NCI-H2171 treated with DMSO at 0.1 percent for 48 hours (cell line): ENCODE results near the gene FBXO2.

Experiments
- DNase-seq: peaks from one replicate; lab custom pipeline; 2025; lab: John Stamatoyannopoulos, UW

FBXO2 gene

GRCh38 chr1:11653101-11653860 lies 948 bp downstream of the FBXO2 start:
- DNase-seq: no peak

GRCh38 chr1:11652203-11652780 lies 1.9 kb downstream of the FBXO2 start:
- DNase-seq: no peak

DNA sequence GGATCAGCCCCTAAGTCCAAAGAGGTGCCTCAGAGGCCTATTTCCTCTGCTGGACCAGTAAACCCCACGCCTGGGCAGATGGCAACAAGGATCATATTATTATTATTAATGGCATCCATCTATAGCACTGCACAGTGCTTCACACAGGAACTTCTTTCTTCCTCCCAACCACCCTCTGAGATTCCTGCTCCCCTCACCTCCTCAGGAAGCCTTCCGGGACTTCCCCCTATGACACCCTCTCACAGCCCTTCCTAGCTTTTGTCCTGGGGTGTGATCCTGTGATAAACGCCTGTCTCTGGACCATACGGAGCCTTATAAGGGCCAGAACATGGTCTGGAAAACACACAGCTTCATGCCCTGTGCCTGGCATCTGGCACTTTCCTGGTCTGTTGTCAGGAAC lies 3.2 kb downstream of the FBXO2 start:
- DNase-seq: no peak

DNA sequence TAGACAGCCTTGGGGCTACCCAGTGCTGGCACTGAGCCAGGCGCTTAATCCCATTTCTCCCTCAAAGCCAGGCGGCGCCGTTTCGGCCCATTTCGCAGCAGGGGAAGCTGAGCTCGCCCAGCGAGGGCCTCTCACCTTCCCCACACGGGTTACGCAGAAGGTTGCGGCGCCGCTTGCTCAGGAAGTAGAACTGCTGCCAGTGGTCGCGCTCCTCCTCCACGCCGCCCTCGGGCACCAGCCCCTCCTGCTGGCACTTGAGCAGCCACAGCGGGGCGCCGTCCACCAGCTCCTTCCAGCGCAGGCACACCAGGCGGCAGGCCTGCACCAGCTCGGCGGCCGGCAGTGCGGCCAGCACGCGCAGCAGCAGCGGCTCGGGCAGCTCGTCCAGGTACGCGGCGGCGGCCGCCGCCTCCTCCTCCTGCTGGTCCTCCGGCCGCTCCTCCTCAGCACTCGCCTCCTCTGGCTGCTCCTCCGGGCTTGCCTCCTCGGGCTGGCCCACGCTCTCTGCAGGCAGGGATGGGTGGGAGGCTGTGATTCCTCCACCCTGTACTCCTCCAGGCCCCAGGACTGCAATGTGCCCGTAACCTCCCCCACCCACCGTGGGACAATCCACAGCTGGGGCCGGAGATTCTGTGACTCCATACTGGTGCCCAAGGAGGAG lies 3.8 kb downstream of the FBXO2 start:
- DNase-seq: no peak

DNA sequence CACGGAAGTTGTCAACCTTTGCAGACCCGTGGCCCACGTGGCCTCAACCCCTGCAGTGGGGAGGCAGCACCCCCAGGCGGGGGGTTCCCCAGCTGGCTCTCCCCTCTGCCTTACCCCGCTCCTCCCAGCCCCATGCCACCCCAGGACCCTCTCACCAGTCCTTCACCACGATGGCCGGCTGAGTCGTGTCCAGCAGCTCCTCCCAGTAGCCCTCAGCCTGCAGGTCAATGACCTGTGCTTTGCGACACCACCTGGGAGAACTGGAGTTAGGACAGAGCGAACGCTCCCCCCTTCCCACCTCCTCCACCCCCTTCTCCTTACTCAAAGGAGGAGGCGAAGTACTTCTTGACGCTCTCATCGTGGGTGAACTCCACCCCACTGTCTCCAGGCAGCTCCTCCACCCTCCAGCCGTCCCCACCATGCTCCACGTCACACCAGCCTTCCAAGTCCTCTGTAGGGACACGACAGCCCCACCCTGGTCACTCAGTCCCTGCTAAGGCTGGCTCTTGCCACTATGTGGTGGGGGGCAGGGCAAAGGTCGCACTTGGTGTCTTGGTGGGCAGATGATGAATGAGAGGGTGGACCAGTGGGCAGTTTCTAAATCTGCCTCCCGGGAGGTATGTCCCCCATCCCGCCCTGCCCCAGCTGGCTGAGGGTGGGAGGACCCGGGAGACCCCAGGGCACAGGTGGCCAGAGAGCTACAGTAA lies 4.5 kb downstream of the FBXO2 start:
- no peak for DNase-seq

DNA sequence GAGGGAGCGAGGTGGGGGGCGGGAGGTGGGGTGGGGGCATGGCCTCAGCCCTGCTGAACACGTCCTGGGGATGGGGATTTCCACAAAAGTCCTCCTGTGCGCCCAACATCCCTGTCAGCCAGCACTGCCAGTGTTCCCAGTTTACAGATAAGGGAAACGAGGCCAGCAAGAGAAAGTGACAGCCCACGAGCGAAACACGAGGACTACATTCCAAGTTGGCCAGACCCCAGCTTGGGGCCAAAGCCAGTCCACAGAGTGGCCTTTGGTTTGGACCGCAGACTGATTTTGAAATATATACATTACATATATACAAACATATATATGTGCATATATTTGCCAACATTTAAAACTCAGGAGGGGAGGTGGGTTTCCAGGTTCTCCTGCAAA lies 5.0 kb downstream of the FBXO2 start:
- DNase-seq: no peak

- no peak for DNase-seq
Observed at GRCh38 chr1:11648732-11649158, 5.5 kb downstream of the FBXO2 start.

GRCh38 chr1:11648039-11648438 lies 6.2 kb downstream of the FBXO2 start:
- DNase-seq: no peak

- DNase-seq: no peak
Observed at GRCh38 chr1:11647333-11647732, 6.9 kb downstream of the FBXO2 start.

DNA sequence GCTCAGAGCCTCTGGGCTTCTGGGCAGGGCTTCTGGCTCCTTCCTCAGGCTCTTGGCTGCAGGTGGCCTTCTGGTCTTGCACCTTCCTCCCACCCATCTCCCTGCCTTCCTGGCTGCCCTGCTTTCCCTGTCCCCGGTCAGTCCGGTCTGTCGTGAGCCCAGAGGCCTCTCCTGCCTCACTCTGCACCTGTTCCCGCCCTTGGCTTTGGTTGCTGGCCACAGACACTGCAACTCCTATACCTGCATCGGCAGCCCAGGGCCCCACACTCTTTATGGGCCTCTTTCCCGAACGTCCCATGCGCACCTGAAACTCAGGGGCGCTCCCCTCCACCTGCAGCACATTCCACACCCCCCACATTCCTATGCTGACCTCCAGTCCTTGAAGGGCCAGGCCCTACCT lies 7.9 kb downstream of the FBXO2 start:
- DNase-seq: no peak

DNA sequence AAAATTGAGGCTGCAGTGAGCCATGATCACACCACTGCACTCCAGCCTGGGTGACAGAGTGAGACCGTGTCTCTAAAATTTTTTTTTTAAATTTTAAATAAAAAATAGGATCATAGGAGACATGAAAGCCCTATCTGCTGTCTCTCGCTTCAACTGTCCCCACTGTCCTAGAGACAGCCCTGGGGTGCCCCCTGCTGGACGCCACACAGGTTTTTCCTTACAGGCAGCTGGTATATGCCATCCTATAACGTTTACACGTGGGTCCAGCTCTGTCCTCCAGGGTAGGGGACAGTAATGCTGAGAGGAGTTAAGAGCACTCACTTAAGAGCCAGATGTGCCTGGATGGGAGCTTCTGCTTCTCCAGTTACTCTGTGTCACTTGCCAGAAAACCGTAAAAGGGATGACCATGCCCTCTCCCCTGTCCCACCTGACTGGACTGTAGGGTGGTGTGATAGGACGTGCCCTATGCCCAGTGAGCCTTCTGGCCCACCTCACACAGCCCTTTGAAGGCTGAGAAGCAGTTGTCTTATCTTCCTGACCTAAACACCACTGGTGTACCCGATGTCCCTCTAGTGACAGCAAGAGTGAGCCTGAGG lies 8.5 kb downstream of the FBXO2 start:
- DNase-seq: peak; percentile 83

DNA sequence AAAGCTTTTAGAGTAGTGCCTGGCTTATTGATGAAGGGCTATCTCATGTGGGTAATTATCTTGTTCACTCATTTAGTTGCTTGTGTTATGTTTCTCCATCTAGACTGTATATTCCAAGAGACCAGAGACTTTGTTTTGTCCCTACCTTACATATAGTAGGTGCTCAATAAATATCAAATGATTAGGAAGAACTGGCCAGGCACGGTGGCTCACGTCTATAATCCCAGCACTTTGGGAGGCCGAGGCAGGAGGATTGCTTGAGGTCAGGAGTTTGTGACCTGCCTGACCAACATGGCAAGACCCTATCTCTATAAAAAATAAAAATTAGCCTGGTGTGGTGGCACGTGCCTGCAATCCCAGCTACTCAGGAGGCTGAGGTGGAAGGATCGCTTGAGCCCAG lies 9.0 kb downstream of the FBXO2 start:
- DNase-seq: no peak

GRCh38 chr1:11643782-11644181 lies 10.4 kb downstream of the FBXO2 start:
- DNase-seq: no peak

- peak; percentile 66 for DNase-seq
Observed at GRCh38 chr1:11642418-11643017, 11.7 kb downstream of the FBXO2 start.

DNA sequence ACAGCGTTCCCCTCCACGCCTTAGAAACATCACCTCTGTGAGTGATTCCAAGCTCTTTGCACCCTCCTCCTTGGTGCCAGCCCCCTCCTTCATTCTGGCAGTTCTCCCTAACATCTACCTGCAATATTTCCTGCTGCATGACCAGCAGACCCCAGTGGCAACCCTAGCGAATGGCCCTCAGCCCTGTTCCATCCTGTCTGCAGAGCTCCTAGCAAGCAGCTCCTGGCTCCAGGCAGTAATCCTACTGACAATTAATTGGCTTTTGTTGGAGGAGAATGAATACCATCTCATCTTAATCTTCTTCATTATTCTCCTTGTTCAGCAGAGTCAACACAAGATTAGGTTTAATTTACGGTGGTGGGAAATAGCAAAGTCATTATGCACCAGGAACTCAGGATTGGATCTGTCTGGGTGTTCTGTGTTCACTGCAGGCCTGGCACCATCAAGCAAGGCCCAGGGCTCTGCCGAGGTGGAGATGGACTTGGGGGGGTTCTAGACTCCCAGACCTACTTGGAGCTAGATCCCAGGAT lies 12.4 kb downstream of the FBXO2 start:
- DNase-seq: no peak

- no peak for DNase-seq
Observed at GRCh38 chr1:11640944-11641343, 13.3 kb downstream of the FBXO2 start.

DNA sequence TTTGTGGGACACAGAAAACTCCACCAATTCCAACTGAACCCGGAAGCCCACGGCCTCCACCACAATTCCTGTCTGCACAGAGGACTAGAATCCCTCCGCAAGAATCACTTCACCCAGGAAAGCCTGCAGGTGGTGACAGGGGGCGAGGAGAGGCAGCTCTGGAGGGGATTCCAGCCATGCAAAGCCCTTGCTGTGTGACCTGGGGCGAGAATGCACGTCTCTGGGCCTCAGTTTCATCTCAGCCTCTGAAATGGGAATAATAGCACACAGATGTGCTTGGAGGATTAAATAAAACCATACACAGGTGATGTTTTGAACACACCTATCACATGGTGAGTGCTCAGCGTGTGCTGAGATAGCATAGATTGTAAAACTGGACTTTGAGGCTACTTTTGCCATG lies 14.1 kb downstream of the FBXO2 start:
- DNase-seq: no peak

DNA sequence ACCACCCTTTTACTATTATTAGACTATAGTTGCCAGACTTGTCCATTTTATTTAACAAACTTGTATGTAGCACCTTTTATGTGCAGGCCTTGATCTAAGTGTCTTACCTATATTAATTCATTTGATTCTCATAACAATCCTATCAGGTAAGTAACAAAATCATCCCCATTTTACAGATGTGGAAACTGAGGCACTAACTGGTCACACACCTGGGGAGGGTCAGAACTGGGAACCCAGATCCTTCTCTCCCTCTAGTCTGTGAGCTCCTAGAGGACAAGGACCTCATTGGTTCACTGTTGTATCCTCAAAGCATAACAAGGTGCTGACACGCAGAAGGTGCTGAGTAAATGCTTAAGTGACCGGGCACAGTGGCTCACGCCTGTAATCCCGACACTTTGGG lies 14.9 kb downstream of the FBXO2 start:
- DNase-seq: no peak

GRCh38 chr1:11638121-11638520 lies 16.1 kb downstream of the FBXO2 start:
- no peak for DNase-seq

DNA sequence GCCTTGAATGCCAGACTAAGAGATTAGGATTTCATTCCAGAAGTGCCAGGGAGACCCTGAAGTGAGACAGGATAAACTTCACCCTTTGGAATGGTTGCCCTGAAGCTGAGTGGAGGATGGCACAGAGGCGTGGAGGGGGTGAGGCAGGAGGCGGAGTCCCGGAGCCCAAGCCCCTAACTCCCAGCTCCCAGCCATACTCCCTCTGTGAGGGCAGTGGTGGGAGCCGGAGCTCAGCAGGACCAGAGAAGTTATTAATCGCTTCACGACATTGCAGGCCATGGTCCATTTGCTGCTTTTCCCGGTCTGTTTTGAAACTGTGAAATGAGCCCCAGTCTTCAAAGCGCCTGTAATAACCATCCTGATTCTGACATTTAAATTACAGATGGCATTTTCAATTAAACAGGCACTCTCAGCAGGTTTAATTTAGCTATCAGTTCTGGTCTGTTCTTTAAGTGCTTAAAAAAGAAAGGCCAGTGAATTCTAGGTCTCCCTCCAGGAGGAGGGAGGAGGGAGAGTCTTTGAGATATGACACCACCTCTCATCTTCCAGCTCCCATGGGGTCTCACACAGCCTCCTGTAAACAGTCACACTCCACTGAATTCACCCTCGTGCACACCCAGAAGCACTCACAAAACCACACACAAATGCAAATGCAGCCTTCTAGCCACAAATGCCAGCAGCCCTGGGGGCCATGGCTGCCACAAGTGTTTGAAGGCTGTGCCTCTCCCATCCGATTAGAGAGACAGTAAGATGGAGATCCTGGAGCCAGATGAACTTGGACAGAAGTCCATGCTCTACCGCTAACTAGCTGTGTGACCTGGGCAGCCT lies 19.6 kb downstream of the FBXO2 start:
- peak; percentile 91 for DNase-seq
